GM12878 (cell line): Measurements from ENCODE around the gene ESCO1. TPM values are rescaled to one million over a fixed set of nuclear protein-coding genes. Genes with fewer than 3 reads are reported as not detected.

ENCODE experiments used
- CHD1 ChIP-seq: IDR thresholded peaks from 2 replicates; pipeline ENCODE4 v1.6.1; 2012; ENCODE audit warnings: low read depth, low read length, improper control_type of control experiment
- RCOR1 ChIP-seq: conservative IDR thresholded peaks from 2 replicates; pipeline ENCODE4 v1.6.1; 2012; ENCODE audit warnings: low read depth, low read length, improper control_type of control experiment
- YY1 ChIP-seq: IDR thresholded peaks from 2 replicates; pipeline ENCODE4 v1.6.1; 2011; ENCODE audit warnings: low read depth, mild to moderate bottlenecking, low read length
- polyA plus RNA-seq, 11 experiments: library from polyadenylated mRNA; depleted of rRNA in 4 of 11; unstranded in 6 of 11; stranded (reverse) in 5 of 11; fragments of >200 nt; fragmentation: Nextera tagmentation in 4 of 11; fragmentation: Illumina TruSeq in 1 of 11; extraction: Ambion mirVana in 4 of 11; extraction: Trizol in 1 of 11; gene quantifications; 1 replicate in 1 of 11; 2 replicates in 10 of 11; pipeline versions ENCODE4 v1.2.1 to v1.2.3, GENCODE V29; 2011 to 2016; ENCODE audit warnings: inconsistent platforms in 2 of 11, missing spikeins in 2 of 11, low read depth in 1 of 11
- total RNA-seq, 4 experiments: library from RNA; depleted of rRNA in 3 of 4; stranded (reverse); fragments of >200 nt in 3 of 4; fragmentation: Illumina TruSeq in 1 of 4; extraction: Trizol in 1 of 4; gene quantifications; 2 replicates each; pipeline versions ENCODE4 v1.2.1 to v1.2.3, GENCODE V29; 2013 to 2021
- TF ChIP-seq, protein P1 (sequence below): fragments of 450-650 bp; conservative IDR thresholded peaks from 2 replicates; pipeline ENCODE4 v1.6.1; 2017; ENCODE audit warnings: mild to moderate bottlenecking, moderate library complexity
- TF ChIP-seq, protein P2 (sequence below): fragments of 450-650 bp; IDR thresholded peaks from 2 replicates; pipeline ENCODE4 v1.6.1; 2016; ENCODE audit warnings: mild to moderate bottlenecking

ESCO1 gene
- total and polyA plus RNA-seq, 10 of the 15 experiments (the other 5 are each of a cell fraction or from before 2014, with no cell fraction given), result 8.6 to 22.4 (median 12.4) TPM

- 0 out of 2 replicates have a peak, but pooled peaks have one; percentile 43 for TF ChIP-seq RCOR1
- TF ChIP-seq, protein P1, sequence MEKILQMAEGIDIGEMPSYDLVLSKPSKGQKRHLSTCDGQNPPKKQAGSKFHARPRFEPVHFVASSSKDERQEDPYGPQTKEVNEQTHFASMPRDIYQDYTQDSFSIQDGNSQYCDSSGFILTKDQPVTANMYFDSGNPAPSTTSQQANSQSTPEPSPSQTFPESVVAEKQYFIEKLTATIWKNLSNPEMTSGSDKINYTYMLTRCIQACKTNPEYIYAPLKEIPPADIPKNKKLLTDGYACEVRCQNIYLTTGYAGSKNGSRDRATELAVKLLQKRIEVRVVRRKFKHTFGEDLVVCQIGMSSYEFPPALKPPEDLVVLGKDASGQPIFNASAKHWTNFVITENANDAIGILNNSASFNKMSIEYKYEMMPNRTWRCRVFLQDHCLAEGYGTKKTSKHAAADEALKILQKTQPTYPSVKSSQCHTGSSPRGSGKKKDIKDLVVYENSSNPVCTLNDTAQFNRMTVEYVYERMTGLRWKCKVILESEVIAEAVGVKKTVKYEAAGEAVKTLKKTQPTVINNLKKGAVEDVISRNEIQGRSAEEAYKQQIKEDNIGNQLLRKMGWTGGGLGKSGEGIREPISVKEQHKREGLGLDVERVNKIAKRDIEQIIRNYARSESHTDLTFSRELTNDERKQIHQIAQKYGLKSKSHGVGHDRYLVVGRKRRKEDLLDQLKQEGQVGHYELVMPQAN, result 0 out of 2 replicates have a peak, but pooled peaks have one; percentile 89
- peak; percentile 82; the same call in 1 of the 2 replicates for TF ChIP-seq CHD1
- TF ChIP-seq YY1, result peak; percentile 91
- TF ChIP-seq, protein P2, sequence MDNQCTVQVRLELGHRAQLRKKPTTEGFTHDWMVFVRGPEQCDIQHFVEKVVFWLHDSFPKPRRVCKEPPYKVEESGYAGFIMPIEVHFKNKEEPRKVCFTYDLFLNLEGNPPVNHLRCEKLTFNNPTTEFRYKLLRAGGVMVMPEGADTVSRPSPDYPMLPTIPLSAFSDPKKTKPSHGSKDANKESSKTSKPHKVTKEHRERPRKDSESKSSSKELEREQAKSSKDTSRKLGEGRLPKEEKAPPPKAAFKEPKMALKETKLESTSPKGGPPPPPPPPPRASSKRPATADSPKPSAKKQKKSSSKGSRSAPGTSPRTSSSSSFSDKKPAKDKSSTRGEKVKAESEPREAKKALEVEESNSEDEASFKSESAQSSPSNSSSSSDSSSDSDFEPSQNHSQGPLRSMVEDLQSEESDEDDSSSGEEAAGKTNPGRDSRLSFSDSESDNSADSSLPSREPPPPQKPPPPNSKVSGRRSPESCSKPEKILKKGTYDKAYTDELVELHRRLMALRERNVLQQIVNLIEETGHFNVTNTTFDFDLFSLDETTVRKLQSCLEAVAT, result no peak
Observed at GRCh38 chr18:21612125-21613039, 11.9 kb upstream of the ESCO1 start, which contains the start of gene SNRPD1 (continued).
